ENCODE measurements around the gene KLRB1. TPM values are rescaled to one million over a fixed set of nuclear protein-coding genes. Genes with fewer than 3 reads are reported as not detected.
"Not testable (repeated sequence)": the region's sequence is repeated elsewhere in the genome, so short reads cannot be mapped to it uniquely, and the experiment has no call there.

Gene KLRB1
- total and polyA plus RNA-seq, 8 donors: 0.50 to 4.9 (median 1.8) TPM; not detected in 3

DNA sequence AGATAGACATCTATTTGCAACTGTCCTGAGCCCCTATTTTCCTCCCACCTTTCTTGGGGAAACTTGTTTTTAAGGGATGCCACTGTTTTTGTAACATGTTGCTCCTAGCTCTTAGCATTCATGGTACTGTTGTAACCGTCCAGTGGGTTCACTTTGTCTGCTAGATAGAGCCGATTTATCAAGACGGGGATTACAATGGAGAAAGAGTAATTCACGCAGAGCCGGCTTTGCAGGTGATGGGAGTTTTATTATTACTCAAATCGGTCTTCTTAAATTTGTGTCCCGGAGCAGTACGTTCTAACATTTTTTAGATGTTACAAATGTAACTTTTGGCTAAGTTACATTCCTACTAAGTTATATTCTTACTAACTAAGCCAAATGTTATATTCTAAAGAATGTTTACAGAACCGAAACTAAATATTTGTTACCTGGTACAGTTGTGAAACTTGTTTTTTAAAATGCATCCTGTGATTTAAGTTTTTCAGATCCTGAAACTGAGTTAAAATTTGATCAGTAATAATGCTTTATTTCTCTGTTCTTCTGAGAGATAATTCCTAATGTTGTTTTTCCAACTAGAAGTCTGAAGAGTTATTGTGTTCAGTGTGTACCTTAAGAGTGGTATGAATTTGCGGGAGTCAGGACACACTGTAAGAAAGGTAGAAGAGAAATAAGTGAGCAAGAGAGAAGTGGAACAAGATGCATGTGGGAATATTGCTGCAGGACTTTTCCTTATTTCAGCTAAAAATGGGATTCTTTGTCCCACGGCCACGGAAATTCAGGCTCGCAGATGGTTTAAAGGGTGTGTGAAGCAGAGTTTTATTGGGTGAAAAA lies 41.2 kb upstream of the KLRB1 start:
- Histone ChIP-seq H3K4me1 (peaks cover 0 to 46% (median 25%) of the 10 kb centered on the region in 4 donors), H3K4me3 (peak overlapping the region; percentile 60 to 70 (median 66)), H3K9me3 (no peaks in the 10 kb centered on the region), H3K27me3 (no peaks in the 10 kb centered on the region), H3K27ac (peak overlapping the region; percentile 73 to 91 (median 90)), H3K36me3 (peaks cover 0 to 6% (median 4%) of the 10 kb centered on the region in 4 donors)
- 10 to 17% (median 11%) methylated on average over 13 of the region's 13 CpGs for WGBS, 5 donors
- TF ChIP-seq CTCF (IDR thresholded peaks at IDR 0.05) (no peak), POLR2AphosphoS5 (IDR thresholded peaks at IDR 0.05) (no peak), EP300 (IDR thresholded peaks at IDR 0.05) (no peak), POLR2A (IDR thresholded peaks at IDR 0.05) (no peak)
- intact Hi-C loops (cut with DNase I; ENCODE audit: low total_unique reads): no loop called here
- DNase-seq: no peak

DNA sequence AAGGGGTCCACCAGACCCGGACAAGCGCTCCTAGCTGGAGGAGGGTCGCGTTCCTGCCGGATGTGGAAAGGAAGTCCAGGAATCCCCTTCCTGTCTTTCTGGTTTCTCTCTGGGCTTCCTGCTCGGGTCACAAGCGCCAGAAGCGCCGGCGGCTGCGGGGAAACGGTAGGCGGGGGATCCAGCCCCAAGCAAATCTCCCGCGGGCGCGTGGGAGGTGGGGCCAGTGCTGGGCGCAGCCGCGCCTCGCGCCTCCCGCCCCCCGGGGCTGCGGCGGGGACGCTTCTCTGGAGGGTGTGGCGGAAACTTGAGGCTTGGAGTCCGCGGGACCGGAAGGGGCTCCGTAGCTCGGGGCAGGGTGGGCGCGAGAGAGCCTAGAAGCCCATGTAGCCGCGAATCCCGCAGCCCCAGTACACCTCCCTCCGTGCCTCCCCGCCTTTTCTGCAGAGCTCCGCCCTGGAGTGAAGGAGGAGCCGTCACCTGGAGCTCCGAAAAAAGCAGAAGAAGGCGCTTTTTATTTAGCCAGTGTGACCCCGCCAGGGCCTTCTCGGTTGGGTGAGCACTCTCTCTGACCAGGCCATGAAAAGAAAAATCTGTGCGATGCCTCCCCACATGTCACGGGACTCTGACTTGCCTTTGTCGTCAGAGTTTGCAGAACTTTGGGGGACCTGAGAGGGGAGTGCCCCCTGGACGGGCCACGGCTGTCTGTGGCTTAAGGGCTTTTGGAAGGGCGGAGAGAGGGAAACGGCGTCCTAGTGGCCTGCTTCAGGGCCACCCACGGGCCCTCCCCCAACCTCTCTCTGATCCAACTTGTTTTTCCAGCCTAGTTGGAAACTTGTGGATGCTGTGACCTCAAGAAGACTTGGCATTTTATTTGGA lies 40.3 kb upstream of the KLRB1 start:
- TF ChIP-seq POLR2AphosphoS5 (IDR thresholded peaks at IDR 0.05) (peak; percentile 32 to 65 (median 39)), POLR2A (IDR thresholded peaks at IDR 0.05) (peak in 1 of 4 donors; percentile 14), EP300 (IDR thresholded peaks at IDR 0.05) (no peak)
- DNase-seq: peak; percentile 79 to 96
- intact Hi-C loops (cut with DNase I; ENCODE audit: low total_unique reads): no loop called here
- WGBS, 5 donors: 0 to 1% (median 0%) methylated on average over 40 to 55 of the region's 55 CpGs
- Histone ChIP-seq H3K27me3 (no peaks in the 10 kb centered on the region), H3K4me1 (peaks cover 0 to 46% (median 25%) of the 10 kb centered on the region in 4 donors), H3K4me3 (peak overlapping the region; percentile 60 to 70 (median 66)), H3K36me3 (no peaks in the 10 kb centered on the region), H3K27ac (peak overlapping the region; percentile 73 to 91 (median 90)), H3K9me3 (no peaks in the 10 kb centered on the region)

GRCh38 chr12:9646794-9647781 lies 39.4 kb upstream of the KLRB1 start:
- Histone ChIP-seq H3K27ac (peak overlapping the region; percentile 73 to 91 (median 90)), H3K9me3 (no peaks in the 10 kb centered on the region), H3K27me3 (no peaks in the 10 kb centered on the region), H3K4me3 (peak overlapping the region; percentile 60 to 70 (median 66)), H3K4me1 (peaks cover 0 to 44% (median 25%) of the 10 kb centered on the region in 4 donors), H3K36me3 (no peaks in the 10 kb centered on the region)
- WGBS, 5 donors: 33 to 42% (median 39%) methylated on average over 13 of the region's 13 CpGs
- intact Hi-C loops (cut with DNase I; ENCODE audit: low total_unique reads): no loop called here
- peak in 1 of 2 donors; percentile 38 for DNase-seq
- TF ChIP-seq EP300 (IDR thresholded peaks at IDR 0.05): no peak
- TF ChIP-seq POLR2A (IDR thresholded peaks at IDR 0.05): no peak
- no peak for TF ChIP-seq POLR2AphosphoS5 (IDR thresholded peaks at IDR 0.05)
- no peak for TF ChIP-seq CTCF (IDR thresholded peaks at IDR 0.05)

DNA sequence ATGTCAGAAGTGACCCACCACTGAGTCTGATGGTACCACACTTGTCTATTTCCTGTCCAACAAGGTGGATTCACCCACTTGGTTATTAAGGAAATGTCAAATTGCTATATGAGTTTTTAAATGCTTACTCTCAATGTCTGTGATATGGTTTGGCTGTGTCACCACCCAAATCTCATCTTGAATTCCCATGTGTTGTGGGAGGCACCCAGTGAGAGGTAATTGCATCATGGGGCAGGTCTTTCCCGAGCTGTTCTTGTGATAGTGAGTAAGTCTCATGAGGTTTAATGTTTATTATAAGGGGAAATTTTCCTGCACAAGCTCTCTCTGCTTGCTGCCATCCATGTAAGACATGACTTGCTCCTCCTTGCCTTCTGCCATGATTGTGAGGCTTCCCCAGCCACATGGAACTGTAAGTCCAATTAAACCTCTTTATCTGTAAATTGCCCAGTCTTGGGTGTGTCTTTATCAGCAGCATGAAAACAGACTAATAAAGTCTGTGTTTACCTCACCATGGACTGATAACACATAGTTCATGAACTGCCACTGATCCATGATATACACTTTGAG lies 37.4 kb upstream of the KLRB1 start:
- H3K9me3 ChIP-seq; H3K27me3 ChIP-seq; H3K27ac ChIP-seq; intact Hi-C loops (cut with DNase I; ENCODE audit: low total_unique reads); DNase-seq; H3K36me3 ChIP-seq; H3K4me3 ChIP-seq: not testable (repeated sequence)
- 69 to 82% (median 81%) methylated on average over 1 of the region's 1 CpG for WGBS, 5 donors
- H3K4me1 ChIP-seq: peaks cover 0 to 26% (median 16%) of the 10 kb centered on the region in 4 donors
